Measurements from ENCODE around the gene SLC49A4.

- TF ChIP-seq CTCF (IDR thresholded peaks at IDR 0.05), result no peak
- no peak for TF ChIP-seq POLR2A (IDR thresholded peaks at IDR 0.05)
Measured at GRCh38 chr3:122826278-122826677, 31.4 kb downstream of the SLC49A4 start.
